ENCODE data around the gene MTMR8. TPM values are rescaled to one million over a fixed set of nuclear protein-coding genes. Genes with fewer than 3 reads are reported as not detected.

The MTMR8 gene
- polyA plus RNA-seq, 1 donor (not counting 4 experiments of a cell fraction or from before 2014, with no cell fraction given), result 1.1 TPM

- FAIRE-seq, result no peak
- no peak overlapping the region for H2AFZ ChIP-seq (ENCODE audit: control insufficient read depth, low read length)
- dilution Hi-C loops (cut with MboI; ENCODE audit: extremely low pct_ligation_motif_present, low sequenced_read_pairs), result no loop called here
Observed at GRCh38 chrX:64350521-64350920, 44.7 kb downstream of the MTMR8 start.

GRCh38 chrX:64350047-64350446 is 45.2 kb downstream of the MTMR8 start:
- no peak overlapping the region for H3K4me3 ChIP-seq (ENCODE audit: control insufficient read depth in 2 of 3, extremely low read depth in 1 of 3, insufficient read depth in 2 of 3, low read depth in 1 of 3, low read length in 3 of 3)
- H3K9ac ChIP-seq (ENCODE audit: control insufficient read depth, extremely low read depth, insufficient read depth, low read length), result no peak overlapping the region
- H3K9me3 ChIP-seq (ENCODE audit: control insufficient read depth, low read depth, low read length), result no peaks in the 10 kb centered on the region
- H3K4me1 ChIP-seq (ENCODE audit: control insufficient read depth, extremely low read depth, insufficient read depth, low read length), result no peaks in the 10 kb centered on the region
- no peak for DNase-seq (ENCODE audit: low read depth, low spot score)
- H3K27ac ChIP-seq (ENCODE audit: control insufficient read depth, insufficient read depth, low read length), result no peak overlapping the region
- H3K79me2 ChIP-seq (ENCODE audit: control insufficient read depth, insufficient read depth, low read length), result no peaks in the 10 kb centered on the region
- no peak for FAIRE-seq
- dilution Hi-C loops (cut with MboI; ENCODE audit: extremely low pct_ligation_motif_present, low sequenced_read_pairs), result no loop called here
- H4K20me1 ChIP-seq (ENCODE audit: control insufficient read depth, extremely low read depth, insufficient read depth, low read length), result no peaks in the 10 kb centered on the region
- no peaks in the 10 kb centered on the region for H3K9me1 ChIP-seq (ENCODE audit: control insufficient read depth, extremely low read depth, insufficient read depth, low read length)
- H3K4me2 ChIP-seq (ENCODE audit: control insufficient read depth, extremely low read depth, insufficient read depth, low read depth, low read length), result no peak overlapping the region
- no peak overlapping the region for H2AFZ ChIP-seq (ENCODE audit: control insufficient read depth, low read length)
- TF ChIP-seq, protein P1, sequence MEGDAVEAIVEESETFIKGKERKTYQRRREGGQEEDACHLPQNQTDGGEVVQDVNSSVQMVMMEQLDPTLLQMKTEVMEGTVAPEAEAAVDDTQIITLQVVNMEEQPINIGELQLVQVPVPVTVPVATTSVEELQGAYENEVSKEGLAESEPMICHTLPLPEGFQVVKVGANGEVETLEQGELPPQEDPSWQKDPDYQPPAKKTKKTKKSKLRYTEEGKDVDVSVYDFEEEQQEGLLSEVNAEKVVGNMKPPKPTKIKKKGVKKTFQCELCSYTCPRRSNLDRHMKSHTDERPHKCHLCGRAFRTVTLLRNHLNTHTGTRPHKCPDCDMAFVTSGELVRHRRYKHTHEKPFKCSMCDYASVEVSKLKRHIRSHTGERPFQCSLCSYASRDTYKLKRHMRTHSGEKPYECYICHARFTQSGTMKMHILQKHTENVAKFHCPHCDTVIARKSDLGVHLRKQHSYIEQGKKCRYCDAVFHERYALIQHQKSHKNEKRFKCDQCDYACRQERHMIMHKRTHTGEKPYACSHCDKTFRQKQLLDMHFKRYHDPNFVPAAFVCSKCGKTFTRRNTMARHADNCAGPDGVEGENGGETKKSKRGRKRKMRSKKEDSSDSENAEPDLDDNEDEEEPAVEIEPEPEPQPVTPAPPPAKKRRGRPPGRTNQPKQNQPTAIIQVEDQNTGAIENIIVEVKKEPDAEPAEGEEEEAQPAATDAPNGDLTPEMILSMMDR (optimal IDR thresholded peaks at IDR 0.05 in 1 of 3, IDR thresholded peaks at IDR 0.05 in 1 of 3, conservative IDR thresholded peaks at IDR 0.05 in 1 of 3; ENCODE audit: extremely low read depth in 1 of 3, insufficient read depth in 2 of 3, low read length in 3 of 3), result no peak
- H3K27me3 ChIP-seq (ENCODE audit: control insufficient read depth, extremely low read depth, insufficient read depth, low read length), result no peaks in the 10 kb centered on the region
- H3K36me3 ChIP-seq (ENCODE audit: control insufficient read depth in 2 of 2, extremely low read depth in 1 of 2, insufficient read depth in 2 of 2, low read length in 2 of 2), result no peaks in the 10 kb centered on the region

More at GRCh38 chrX:64350521-64350920, 44.7 kb downstream of the MTMR8 start:
- TF ChIP-seq, protein P1 (optimal IDR thresholded peaks at IDR 0.05 in 1 of 3, IDR thresholded peaks at IDR 0.05 in 1 of 3, conservative IDR thresholded peaks at IDR 0.05 in 1 of 3; ENCODE audit: extremely low read depth in 1 of 3, insufficient read depth in 2 of 3, low read length in 3 of 3), result no peak
- TF ChIP-seq EZH2 (IDR thresholded peaks at IDR 0.05; ENCODE audit: low read length), result no peak
- Histone ChIP-seq H3K4me3 (ENCODE audit: control insufficient read depth in 2 of 3, extremely low read depth in 1 of 3, insufficient read depth in 2 of 3, low read depth in 1 of 3, low read length in 3 of 3) (no peak overlapping the region), H4K20me1 (ENCODE audit: control insufficient read depth, extremely low read depth, insufficient read depth, low read length) (no peaks in the 10 kb centered on the region), H3K4me1 (ENCODE audit: control insufficient read depth, extremely low read depth, insufficient read depth, low read length) (no peaks in the 10 kb centered on the region), H3K79me2 (ENCODE audit: control insufficient read depth, insufficient read depth, low read length) (no peaks in the 10 kb centered on the region), H3K27ac (ENCODE audit: control insufficient read depth, insufficient read depth, low read length) (no peak overlapping the region), H3K9me1 (ENCODE audit: control insufficient read depth, extremely low read depth, insufficient read depth, low read length) (no peaks in the 10 kb centered on the region), H3K36me3 (ENCODE audit: control insufficient read depth in 2 of 2, extremely low read depth in 1 of 2, insufficient read depth in 2 of 2, low read length in 2 of 2) (no peaks in the 10 kb centered on the region), H3K4me2 (ENCODE audit: control insufficient read depth, extremely low read depth, insufficient read depth, low read depth, low read length) (no peak overlapping the region), H3K9ac (ENCODE audit: control insufficient read depth, extremely low read depth, insufficient read depth, low read length) (no peak overlapping the region), H3K27me3 (ENCODE audit: control insufficient read depth, extremely low read depth, insufficient read depth, low read length) (no peaks in the 10 kb centered on the region), H3K9me3 (ENCODE audit: control insufficient read depth, low read depth, low read length) (no peaks in the 10 kb centered on the region)
- no peak for DNase-seq (ENCODE audit: low read depth, low spot score)

Data from keratinocyte (primary cell).